Renal cortex interstitium (tissue), 11 donors: ENCODE data around the gene ANKRD37. TPM values are rescaled to one million over a fixed set of nuclear protein-coding genes. Genes with fewer than 3 reads are reported as not detected.

Experiments used
- DNase-seq, 11 donors: peaks; one replicate each; pipeline ENCODE4 v3.0.0-alpha.2; 2013; ENCODE audit warnings: low read depth in 9 of 11, low spot score in 4 of 11; ENCODE audit errors: extremely low read depth in 1 of 11
- polyA plus RNA-seq, 3 donors: library from polyadenylated mRNA; unstranded; fragments of 120-200 nt; gene quantifications; one replicate each; pipeline ENCODE4 v1.2.1, GENCODE V29; 2013; ENCODE audit not compliant: insufficient read length in 3 of 3

Gene ANKRD37
- polyA plus RNA-seq, 3 donors, result 10.7 to 21.4 (median 11.1) TPM

- DNase-seq, result no peak
Measured at GRCh38 chr4:185371702-185372101, 24.9 kb upstream of the ANKRD37 start.

- DNase-seq, result no peak
Measured at GRCh38 chr4:185374027-185374426, 22.6 kb upstream of the ANKRD37 start.

GRCh38 chr4:185374573-185374972 lies 22.1 kb upstream of the ANKRD37 start:
- no peak for DNase-seq

GRCh38 chr4:185378264-185378663 lies 18.4 kb upstream of the ANKRD37 start:
- DNase-seq, result no peak

- DNase-seq, result no peak
Measured at GRCh38 chr4:185379326-185380295, 17.0 kb upstream of the ANKRD37 start.

GRCh38 chr4:185380320-185380719 lies 16.3 kb upstream of the ANKRD37 start:
- no peak for DNase-seq

GRCh38 chr4:185381288-185382196 lies 15.1 kb upstream of the ANKRD37 start:
- no peak for DNase-seq

GRCh38 chr4:185382754-185383153 lies 13.9 kb upstream of the ANKRD37 start:
- no peak for DNase-seq

- DNase-seq, result no peak
Measured at GRCh38 chr4:185383451-185383850, 13.2 kb upstream of the ANKRD37 start.

GRCh38 chr4:185384061-185384460 lies 12.6 kb upstream of the ANKRD37 start:
- no peak for DNase-seq

- DNase-seq, result peak in 2 of 11 donors; percentile 13 to 39
Measured at GRCh38 chr4:185384930-185385331, 11.7 kb upstream of the ANKRD37 start.

GRCh38 chr4:185387957-185388356 lies 8.7 kb upstream of the ANKRD37 start:
- DNase-seq, result no peak

GRCh38 chr4:185390941-185391340 lies 5.7 kb upstream of the ANKRD37 start:
- DNase-seq, result no peak

GRCh38 chr4:185392156-185392555 lies 4.5 kb upstream of the ANKRD37 start:
- DNase-seq, result no peak

- no peak for DNase-seq
Measured at GRCh38 chr4:185394568-185395237, 1.9 kb upstream of the ANKRD37 start.

- peak in 4 of 11 donors; percentile 75 to 90 (median 80) for DNase-seq
Measured at GRCh38 chr4:185395238-185395955, 1.2 kb upstream of the ANKRD37 start, which contains the start of gene LRP2BP. Gene LRP2BP (minus strand): TSS chr4:185395924. CDS start chr4:185378186, 17,738 bp downstream.

- DNase-seq, result peak; percentile 91 to 98 (median 95)
Measured at GRCh38 chr4:185395956-185396723, 501 bp upstream of the ANKRD37 start.

- no peak for DNase-seq
Measured at GRCh38 chr4:185398618-185399017, 2.0 kb downstream of the ANKRD37 start.
